Fibroblast of skin of scalp (primary cell): ENCODE results near the gene PRLHR.
A peak's percentile ranks its signal among the peaks of the same experiment; 100 is the strongest.

Source experiments
- DNase-seq: peaks from one replicate; pipeline ENCODE4 v3.0.0-alpha.2; 2013

Gene PRLHR

DNA sequence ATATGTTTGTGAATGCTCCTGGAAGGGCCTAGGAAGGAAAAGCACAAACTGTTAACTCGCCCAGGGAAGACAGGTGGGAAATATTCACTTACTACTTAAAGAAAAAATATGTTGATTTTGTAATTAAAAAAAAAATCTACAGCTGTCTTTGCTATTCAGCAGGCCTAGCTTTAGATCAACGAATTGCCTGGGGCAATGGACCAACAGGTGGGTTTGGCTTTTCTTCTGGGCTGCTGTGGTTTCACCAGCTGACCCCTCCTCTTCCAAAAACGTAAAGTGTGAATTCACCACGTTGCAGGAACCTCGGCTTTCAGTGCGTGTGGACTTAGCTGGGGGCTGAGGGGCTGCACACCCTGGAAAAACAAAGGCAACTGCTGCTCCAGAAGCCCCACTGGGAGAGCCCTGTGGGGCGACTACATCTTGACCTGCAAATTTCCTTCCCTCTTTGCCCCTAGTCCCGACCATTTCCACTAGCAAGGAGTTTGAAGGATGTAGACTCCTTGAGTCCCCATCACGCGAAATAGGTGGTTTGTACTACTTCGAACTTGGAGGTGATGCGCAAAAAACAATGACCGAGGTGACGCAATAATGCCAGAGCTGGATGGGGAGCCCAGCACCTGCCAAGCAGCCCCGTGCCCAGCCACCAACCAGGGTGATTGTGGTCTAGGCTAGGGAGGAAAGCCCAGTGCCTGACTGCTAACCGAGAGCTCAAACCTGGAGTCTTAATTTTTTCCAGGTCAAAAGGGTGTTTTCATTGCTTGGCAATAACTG, 7.4 kb downstream of the PRLHR start:
- no peak for DNase-seq

DNA sequence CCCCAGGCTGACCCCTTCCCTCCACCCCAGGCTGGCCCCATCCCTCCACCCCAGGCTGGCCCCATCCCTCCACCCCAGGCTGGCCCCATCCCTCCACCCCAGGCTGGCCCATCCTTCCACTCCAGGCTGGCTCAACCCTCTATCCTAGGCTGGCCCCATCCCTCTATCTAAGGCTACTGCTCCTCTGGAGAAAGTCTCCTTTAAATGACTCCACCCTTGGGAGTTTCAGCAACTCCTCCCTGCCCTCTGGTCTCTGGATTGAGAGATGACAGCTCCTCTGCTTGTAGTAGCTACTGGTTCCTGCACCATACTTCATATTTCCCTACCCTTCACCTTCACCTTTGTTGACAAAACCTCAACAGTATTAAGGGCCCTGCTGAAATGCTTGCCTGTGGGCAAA, 8.5 kb downstream of the PRLHR start:
- no peak for DNase-seq

DNA sequence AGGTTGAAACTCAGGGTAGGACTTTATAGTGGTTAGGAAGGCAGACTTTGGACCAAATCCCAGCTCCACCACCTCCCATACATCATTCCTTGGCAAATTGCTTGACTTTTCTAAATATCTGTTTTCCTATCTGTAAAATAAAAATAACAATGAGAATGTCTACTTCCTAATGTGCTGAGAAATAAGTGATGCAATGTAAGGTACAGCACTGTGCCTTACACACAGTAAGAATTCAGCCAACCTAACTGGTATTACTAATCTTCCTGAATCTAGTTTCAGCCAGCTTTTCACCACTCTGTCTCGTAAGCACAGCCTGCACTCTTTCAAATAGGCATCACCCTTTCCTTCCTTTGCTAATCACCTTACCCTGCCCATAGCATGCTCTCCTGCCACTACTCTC, 9.7 kb downstream of the PRLHR start:
- DNase-seq: no peak

DNA sequence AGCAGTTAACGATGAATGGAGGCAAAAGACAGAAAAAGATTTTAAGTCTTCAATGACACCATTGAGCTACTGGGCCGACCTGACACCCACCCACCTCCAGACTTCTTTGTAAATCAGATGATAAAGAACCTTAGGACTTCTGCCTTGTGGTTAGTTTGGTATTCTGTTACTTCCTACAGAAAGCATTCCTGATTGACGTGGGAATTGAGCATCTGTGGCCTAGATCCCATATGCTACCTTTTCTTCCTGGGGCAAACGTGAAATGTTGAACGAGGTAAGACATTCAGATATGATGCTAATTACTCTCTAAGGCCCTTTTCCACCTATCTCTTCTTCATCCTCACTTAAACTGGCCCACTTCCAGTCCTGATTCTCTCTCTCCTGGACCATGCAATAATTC, 10.2 kb downstream of the PRLHR start:
- DNase-seq: no peak

DNA sequence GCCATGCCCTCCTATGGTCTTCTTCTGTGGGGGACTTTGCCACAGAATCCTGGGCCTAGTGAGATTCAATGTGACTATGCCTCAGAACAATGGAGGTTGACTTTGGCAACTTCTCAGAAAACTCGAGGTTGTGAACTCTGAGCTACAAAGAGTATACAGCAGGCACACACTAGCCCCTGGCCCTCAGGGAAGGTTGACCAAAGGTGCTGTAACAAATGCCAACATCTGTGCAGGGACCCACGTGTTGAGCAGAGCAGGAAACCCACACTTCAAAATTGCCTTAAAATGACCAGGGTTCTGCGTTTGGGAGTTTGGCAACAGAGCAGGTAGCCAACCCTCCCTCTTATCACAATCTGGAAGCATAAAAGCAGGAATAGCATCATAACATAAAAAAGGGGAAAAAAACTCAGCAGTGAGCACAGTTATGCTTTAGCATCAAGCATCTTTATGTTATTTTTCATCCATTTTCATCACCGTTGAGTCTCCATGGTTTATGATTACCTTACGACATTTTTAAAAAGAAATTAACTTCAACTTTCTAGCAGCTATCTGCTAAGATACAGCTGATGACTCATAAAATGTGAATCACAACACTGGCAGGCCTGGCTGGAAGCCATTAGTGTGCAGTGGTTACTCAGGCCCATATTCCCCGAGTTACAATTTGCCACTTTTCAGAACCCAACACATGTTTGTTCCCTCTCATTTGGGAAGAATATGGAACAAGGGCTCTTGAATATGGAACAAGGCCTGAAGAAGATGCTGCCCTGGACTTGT, 11.1 kb downstream of the PRLHR start:
- DNase-seq: peak; percentile 71

DNA sequence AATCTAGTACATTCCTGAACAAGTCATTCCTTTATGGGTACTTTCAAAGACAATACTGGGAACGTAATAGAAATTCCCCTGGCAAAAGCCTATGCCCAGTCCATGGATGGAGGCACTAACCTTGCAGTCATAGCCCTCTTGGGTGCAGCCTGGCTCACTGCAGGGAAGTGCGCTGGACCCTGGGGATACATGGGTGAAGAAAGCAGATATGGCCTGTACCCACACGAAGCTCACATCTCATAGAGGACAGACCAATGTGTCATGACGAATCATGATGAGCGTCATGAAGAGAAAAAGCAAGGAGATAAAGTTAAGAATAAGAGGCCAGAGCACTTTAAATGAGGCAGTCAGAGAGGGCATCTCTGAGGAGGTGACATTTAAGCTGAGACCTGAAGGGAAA, 11.8 kb downstream of the PRLHR start:
- DNase-seq: no peak

DNA sequence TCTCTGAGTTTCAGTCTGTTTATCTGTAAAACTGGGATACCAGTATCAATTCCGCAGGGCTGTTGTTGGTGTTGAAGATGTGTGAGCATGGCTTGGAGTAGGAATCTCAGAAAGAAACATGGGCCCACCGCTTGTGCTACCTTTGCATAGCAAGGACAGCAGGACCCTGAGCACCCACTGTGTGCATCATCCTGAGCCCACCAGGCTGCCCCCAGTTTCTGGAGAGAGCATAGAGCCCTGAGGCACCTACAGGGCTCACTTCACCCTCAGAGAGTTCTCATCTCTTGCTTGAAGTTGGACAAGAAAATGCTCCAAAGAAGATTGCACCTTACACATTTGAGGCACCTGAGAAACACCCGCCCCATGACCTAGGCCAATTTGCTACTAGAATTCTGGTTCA, 12.9 kb downstream of the PRLHR start:
- DNase-seq: no peak

DNA sequence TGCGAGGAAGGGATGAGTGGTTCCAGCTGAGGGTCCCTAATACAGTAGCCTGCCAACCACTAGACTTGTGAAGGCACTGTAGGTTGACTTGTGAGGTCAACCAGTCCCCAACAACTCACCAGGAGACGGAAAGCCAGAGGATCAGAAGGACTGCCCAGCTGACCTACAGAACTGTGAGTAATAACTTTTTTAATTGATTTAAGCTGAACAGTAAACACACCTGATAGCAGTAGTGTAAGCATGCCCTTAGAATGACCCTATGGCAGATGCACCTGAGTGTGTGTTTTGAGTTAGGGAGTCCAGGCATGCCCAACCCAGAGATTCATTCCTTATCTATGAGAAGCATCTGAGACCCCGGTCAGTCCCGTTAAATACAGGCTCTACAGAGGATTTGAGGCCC, 14.1 kb downstream of the PRLHR start:
- no peak for DNase-seq

DNA sequence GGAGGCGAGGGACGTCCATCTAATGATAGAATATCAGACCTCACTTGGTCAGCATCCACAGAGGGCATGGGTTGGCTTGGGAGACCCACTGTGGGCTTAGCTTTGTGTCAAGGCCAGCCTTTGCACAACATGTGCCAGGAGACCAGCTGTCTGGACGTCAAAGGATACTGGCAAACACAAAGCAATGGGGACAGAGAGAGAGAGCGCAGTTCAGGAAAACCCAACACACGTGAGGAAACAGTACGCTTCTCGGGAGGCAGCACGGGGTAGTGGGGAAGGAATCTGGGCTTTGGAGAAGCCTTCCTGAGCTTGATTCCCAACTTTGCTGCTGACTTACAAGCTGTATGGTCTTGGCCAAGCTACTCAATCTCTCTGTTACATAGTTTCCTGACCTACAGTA, 14.7 kb downstream of the PRLHR start:
- DNase-seq: no peak

DNA sequence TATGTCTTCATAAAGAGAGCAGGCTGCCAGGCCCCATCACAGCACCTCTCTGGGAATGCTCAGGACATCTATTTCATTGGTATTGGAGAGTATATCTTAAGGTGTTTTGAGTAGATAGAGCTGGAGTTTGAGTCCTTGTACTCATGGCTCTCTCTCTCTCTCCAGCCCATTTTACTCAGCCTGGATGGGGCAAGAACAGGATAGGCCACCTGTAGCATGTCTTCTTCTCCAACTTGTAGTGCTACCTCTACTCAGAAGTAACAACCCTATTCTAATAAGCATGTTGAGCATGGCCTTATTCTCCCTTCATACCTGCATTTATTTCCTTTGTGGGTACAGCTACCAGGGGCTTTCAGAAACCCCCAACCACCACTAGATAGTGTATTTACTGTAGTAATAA, 21.9 kb downstream of the PRLHR start:
- no peak for DNase-seq

DNA sequence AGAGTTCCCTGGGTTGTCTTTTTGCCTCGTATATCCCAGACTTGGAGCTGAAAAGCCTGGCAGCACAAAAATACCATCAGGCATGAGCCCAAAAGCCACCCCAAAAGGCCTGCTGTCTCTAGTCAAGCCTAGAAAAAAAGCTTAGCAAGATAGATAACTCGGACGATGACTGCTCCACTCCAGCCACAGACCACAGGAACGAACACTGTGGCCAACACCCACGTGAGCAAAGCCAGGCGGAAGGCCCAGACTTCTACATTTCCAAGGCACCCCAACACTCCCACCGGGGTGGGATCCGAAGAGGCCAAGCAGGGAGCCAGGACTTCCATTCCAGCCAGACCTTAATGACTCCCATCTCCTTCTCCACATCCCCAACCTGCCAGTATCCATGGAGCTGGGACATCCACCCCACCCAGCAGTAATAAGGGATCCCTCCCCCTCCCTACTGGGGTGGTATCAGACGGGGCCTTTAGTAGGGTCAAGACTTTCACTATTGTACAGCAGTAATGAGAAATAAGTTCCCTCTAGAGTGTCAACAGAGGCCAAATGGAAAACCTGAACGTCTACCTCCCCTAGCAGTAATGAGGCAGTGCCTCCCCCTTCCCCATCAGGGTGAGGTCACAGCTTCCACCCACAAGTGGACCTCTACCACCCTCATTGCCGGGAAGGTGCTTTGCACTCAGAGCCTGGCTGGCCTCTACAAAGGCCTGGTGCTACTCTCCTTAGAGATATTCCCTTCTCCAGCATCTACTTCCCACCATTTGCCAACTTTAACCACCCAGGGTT, 23.0 kb downstream of the PRLHR start:
- DNase-seq: no peak

DNA sequence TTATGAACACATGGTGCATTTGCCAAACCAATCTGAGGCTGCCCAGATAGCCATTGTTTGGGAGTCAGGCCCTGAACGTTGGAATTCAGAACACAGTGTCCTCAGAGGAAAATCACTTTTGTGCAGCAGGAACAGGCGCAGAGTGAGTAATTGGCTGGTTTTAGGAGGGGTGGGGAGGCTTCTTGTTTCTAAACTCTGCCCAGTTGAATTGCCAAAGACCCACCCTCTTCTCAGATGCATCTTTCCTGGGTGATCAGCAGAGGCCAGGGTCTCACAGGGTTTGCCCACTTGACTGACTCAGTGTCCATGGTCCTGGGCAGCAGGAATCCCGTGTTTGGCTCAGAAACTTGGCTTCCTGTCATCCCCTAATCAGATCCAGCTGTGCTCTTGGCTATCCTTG, 24.3 kb downstream of the PRLHR start:
- peak; percentile 22 for DNase-seq

DNA sequence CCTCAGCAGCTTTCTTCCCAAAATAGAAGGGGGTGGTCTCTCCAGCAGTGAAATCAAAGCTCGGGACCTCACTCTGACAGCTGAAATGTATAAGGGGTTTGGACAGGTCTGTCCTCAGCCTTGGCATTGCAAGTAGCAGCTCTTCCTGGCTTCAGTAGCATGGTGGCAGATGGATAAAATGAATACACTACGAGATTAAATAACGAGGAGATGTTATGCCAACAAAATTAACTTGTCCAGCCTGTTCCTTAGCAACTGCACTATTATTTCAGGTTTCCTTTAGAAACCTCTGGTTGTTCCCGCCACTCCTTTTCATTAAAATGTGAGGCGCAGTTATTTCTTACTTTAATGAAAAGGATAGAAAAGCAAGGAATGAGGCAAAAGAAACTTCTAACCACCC, 24.9 kb downstream of the PRLHR start:
- no peak for DNase-seq

DNA sequence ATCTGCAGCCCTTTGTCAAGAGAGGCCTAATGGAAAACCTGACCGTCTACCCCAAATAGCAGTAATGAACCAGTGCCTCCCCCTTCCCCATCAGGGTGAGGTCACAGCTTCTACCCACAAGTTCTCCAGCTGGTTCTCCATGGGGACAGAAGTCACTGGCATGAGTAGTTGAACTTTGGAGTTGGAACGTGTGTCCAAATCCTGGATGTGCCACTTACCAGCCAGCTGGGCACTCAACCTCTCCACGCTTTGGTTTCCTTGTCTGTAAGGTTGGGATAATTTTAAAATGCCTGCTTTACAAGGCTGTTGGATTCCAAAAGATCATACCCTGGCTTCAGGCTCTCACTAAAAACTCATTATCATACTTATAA, 25.6 kb downstream of the PRLHR start:
- no peak for DNase-seq

DNA sequence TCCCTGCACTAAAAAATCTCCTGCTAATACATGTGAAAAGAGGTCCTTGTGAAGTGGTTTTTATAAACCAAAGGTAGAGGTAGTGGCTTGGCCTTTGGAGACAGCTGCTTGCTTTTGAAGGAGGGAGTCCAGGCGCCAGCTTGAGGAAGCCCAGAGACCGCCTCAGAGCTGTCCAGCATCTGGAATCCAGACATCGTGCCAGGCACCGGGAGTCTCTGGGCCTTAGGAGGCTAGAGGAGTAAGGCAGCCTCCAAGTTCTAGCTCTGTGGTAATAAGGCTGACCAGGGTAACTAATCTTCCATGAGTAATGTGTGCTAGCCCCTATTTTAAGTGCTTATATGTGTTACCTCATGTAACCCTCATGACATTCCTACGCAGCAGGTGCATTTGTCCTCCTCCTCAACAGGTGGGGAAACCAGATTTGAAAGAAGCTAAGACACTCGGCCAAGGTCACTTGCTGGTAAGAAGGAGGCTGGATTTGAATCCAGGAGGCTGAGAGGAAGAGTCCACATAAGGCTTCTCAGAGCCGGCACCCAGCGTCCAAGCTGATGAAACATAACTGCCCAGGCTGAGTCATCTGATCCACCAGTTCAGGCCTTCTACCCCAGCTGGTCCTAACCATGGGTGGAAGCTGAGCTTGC, 26.1 kb downstream of the PRLHR start:
- peak; percentile 9 for DNase-seq

DNA sequence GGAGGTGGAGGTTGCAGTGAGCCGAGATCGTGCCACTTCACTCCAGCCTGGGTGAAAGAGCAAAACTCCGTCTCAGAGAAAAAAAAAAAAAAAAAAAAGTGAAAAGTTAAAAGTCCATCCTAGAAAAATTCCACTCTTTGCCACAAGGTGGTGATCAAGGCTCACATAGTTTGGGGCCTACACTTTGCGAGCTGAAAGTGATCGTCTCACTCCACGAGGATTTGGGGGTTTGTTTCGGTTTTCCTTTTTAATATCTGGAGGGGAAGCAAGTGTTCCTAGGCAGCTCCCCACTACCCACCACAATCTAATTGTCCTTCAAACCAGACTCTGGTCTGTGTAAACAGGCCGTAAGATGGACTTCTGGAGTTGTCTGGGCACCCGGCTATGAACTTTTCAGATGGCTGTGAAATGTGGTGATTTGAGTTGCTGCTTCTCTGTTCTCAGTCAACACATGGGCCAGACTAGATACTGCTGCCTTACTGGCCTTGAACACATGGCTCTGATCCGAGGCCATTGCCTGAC, 27.1 kb downstream of the PRLHR start:
- DNase-seq: peak; percentile 65

DNA sequence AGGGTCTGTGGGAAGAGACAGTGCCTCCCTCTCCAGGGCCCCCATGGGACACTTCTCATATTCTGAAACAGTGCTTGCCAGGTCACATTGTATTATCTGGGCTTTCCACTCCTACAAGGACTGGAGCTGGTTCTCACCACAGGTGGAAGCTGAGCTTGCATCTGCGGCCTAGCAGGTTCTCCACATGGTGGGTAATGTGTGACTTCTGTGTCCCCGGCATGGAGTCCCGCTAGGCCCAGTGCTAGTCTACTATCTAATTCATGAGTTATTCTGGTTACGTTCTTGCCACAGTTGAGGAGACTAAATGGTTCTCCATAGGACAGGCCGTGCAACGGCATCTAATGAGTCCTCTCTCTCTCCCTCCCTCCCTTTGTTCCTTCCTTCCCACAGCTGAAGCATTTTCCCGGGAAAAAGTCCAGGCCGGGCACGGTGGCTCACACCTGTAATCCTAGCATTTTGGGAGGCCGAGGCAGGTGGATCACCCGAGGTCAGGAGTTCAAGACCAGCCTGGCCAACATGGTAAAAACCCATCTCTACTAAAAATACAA, 27.7 kb downstream of the PRLHR start:
- no peak for DNase-seq

DNA sequence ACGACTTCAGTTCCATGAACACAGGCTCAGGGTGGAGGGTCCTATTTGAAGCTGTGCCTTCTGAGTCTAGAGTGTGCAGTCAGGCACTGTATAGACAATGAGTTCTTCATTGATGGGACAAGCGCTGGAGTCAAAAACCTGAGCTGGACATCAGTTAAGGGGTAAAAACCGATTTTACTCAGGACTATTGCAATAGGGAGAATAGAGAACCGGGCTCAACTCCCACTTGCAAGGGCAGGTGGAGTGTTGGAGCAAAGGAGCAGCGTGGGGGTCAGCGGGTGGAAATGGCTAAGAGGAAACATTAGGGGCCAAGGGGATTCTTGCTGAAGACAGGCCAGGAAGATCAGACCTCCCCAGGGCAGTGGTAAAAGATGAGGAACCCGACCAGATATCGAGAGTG, 28.5 kb downstream of the PRLHR start:
- no peak for DNase-seq

DNA sequence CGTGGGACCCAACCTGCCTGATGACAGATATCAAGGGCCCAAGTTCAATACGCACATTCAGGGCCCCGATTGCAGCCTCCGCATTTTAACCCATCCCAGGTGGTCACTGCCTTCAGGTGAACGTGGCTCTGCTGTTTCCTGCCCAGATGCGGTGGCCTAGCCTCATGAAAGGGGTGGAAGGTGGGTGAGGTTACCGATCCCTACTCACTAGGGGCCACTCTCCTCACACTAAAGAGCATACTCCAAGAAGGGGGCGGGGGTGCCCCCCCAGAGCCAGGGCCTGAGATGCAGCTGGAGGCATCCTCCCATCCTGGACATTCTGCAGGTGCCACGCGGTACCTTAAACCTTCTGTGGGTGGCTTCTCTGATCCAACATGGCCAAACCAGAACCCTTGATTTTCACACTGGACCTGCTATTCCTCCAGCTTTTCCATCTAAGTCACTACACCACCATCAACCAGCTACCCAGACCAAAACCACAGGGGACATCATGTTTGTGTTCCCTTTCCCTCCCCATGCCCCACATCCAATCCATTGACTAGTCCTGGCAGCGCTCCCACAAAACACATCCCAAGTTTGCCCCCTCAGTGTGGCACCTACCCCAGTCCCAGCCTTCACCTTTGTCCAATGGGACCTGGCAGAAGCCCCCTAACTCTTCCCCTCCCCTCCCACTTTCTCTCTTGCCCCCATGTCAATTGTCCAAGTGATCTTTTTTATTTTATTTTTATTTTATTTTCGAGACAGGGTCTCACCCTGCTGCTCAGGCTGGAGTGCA, 30.0 kb downstream of the PRLHR start:
- no peak for DNase-seq

DNA sequence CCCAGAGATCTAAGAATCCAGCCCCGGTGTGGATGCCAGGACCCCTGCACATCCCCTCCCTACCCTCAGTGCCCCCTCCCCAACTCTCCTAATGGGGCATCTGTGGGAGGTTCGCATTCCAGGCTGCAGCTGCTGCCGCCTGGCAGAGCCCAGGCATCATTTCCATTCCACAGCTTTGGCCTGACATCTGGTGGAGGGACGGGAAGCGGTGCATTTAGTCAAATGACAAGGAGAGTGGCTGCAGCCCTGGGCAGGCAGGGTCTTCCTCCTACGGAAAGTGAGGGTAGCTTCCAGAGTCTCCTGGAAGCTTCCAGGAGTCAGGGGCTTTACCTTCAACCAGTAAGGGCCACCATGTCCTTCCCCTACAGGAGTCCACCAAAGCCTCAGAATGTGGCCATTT, 30.8 kb downstream of the PRLHR start:
- DNase-seq: peak; percentile 29

DNA sequence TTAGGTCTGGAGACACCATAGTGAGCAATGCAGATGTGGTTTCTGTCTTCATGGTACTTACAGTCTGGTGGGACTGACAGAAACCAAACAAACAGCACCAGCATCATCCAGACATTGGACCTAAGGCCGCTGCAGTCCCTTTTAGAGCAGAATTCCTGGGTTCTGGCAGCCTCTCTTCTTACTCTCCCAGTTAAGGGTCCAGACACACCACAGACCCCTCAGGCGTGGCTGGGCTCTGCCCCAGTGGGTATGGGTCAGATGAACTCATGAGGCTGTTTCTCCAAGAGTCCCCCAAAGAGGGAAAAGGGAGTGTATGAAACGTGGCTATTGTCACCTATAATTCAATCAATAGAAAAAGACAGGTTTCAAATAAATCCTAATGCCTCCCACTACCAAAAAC, 31.3 kb downstream of the PRLHR start:
- DNase-seq: no peak
